BLaER1 (cell line): ENCODE results near the gene PTPRJ.

Experiments
- H3K27ac ChIP-seq: shearing (Covaris generic); formaldehyde crosslinking; 2 replicates; pipeline ENCODE4 v1.8.1; 2022
- H3K27me3 ChIP-seq: shearing (Covaris generic); formaldehyde crosslinking; 2 replicates; pipeline ENCODE4 v1.8.1; 2022
- H3K36me3 ChIP-seq: shearing (Covaris generic); formaldehyde crosslinking; 2 replicates; pipeline ENCODE4 v1.8.1; 2022
- H3K4me1 ChIP-seq: shearing (Covaris generic); formaldehyde crosslinking; 2 replicates; pipeline ENCODE4 v1.8.1; 2022
- H3K4me2 ChIP-seq: shearing (Covaris generic); formaldehyde crosslinking; 2 replicates; pipeline ENCODE4 v1.8.1; 2022
- H3K4me3 ChIP-seq: shearing (Covaris generic); formaldehyde crosslinking; 2 replicates; pipeline ENCODE4 v1.8.1; 2022
- H3K9ac ChIP-seq: shearing (Covaris generic); formaldehyde crosslinking; 2 replicates; pipeline ENCODE4 v1.8.1; 2022
- H3K9me3 ChIP-seq: shearing (Covaris generic); formaldehyde crosslinking; 2 replicates; pipeline ENCODE4 v1.8.1; 2022
- H4K20me1 ChIP-seq: shearing (Covaris generic); formaldehyde crosslinking; 2 replicates; pipeline ENCODE4 v1.8.1; 2022
- Cebpa-rat ChIP-seq: shearing (Covaris generic); IDR thresholded peaks from 2 replicates; pipeline ENCODE4 v1.8.1; 2022

PTPRJ gene

DNA sequence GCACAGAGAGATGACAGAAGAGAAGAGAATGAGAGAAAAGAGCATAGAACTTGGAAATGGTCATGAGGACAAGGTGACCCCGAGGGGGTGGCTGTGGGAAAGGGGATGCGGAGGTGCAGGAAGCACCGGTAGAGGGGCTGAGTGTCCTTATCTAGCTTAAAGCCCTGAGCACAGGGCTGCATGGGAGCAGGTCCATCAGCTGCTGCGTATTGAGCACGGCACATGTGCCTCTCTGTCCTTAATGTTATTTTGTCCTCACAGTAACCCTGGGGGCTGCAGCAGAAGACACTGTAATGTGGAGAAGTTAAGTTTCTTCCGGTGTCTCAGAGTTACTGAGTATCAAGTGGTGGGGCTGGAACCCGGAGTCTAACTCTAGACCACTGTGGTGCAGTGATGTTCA lies 141.9 kb downstream of the PTPRJ start:
- 0 out of 2 replicates have a peak, but pooled peaks cover 6% of the 10 kb centered on the region for H3K36me3 ChIP-seq
- no peak overlapping the region for H3K9ac ChIP-seq
- H3K4me3 ChIP-seq = no peak overlapping the region
- H3K27ac ChIP-seq = no peak overlapping the region
- H3K4me1 ChIP-seq = peaks cover 38% of the 10 kb centered on the region
- H3K27me3 ChIP-seq = no peaks in the 10 kb centered on the region
- no peak for TF ChIP-seq Cebpa-rat
- H4K20me1 ChIP-seq = no peaks in the 10 kb centered on the region
- H3K4me2 ChIP-seq = no peak overlapping the region
- peaks cover 7% of the 10 kb centered on the region; the same call in 1 of the 2 replicates for H3K9me3 ChIP-seq

GRCh38 chr11:48122656-48123055 lies 142.3 kb downstream of the PTPRJ start:
- peaks cover 42% of the 10 kb centered on the region for H3K4me1 ChIP-seq
- no peaks in the 10 kb centered on the region for H4K20me1 ChIP-seq
- peaks cover 7% of the 10 kb centered on the region; the same call in 1 of the 2 replicates for H3K9me3 ChIP-seq
- no peak overlapping the region for H3K4me2 ChIP-seq
- H3K27me3 ChIP-seq = no peaks in the 10 kb centered on the region
- H3K4me3 ChIP-seq = no peak overlapping the region
- TF ChIP-seq Cebpa-rat = no peak
- H3K36me3 ChIP-seq = 0 out of 2 replicates have a peak, but pooled peaks cover 6% of the 10 kb centered on the region
- H3K9ac ChIP-seq = no peak overlapping the region
- H3K27ac ChIP-seq = no peak overlapping the region

DNA sequence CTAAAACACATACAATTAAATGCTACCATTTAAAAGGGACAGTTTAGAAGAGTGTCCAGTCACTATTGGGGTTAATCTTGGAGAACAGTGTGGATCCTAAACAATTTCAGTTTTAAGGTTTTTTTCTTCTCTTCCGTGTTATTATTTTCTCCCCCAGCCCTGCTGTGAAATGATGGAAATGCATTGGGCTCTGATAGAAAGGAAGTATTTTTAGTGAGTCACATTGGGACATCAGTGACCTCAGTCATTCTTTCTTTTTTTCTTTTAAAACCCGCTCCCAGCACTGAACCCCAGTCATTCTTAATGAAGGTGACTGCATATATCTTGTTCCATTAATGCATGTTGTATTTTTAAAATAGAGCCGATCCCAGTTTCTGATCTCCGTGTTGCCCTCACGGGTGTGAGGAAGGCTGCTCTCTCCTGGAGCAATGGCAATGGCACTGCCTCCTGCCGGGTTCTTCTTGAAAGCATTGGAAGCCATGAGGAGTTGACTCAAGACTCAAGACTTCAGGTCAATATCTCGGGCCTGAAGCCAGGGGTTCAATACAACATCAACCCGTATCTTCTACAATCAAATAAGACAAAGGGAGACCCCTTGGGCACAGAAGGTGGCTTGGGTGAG lies 143.0 kb downstream of the PTPRJ start:
- Histone ChIP-seq H3K4me1 (peaks cover 49% of the 10 kb centered on the region), H3K4me3 (no peak overlapping the region), H3K9me3 (peaks cover 7% of the 10 kb centered on the region; the same call in 1 of the 2 replicates), H4K20me1 (no peaks in the 10 kb centered on the region), H3K9ac (no peak overlapping the region), H3K36me3 (0 out of 2 replicates have a peak, but pooled peaks cover 9% of the 10 kb centered on the region), H3K27me3 (no peaks in the 10 kb centered on the region), H3K27ac (0 out of 2 replicates have a peak overlapping the region, but pooled peaks have one; percentile 54), H3K4me2 (peak overlapping the region; percentile 59; the same call in 1 of the 2 replicates)
- TF ChIP-seq Cebpa-rat = no peak

DNA sequence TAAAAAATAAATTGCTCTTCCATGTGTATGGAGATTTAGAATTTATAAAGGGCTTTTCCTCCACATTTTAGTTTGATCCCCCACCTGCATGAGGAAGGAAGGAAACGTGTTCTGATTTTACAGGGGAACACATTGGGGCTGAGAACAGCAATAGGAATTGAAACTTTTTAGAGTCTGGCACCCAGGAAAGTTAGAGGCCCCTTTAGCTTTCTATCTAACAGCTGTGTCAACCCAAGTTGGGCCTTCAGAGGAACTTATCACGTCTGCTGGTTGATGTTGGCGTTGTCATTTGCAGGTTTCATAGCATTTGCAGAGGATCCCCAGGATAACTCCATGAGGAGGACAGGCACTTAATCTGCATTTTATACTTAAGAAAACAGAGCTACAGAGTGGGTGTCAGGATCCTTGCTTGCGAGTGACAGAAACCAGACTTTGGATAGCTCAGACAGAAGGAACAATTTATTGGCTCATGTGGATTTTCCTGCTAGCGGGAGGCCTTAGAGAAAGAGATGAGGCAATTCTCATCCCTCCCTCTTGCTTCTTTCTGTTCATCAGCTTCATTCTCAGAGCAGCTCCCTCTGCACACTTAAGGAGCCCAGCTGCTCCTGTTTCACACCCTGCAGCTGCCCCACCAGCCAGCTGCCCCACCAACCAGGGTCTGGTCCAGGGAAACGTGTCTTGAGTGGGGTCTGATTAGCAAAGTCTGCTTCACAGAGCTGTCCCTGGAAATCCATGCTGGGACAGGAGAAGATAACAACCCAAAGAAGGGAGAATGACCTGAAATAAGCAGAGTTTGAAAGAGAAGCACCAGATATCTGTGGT lies 143.8 kb downstream of the PTPRJ start:
- TF ChIP-seq Cebpa-rat = no peak
- Histone ChIP-seq H3K9ac (no peak overlapping the region), H3K27me3 (no peaks in the 10 kb centered on the region), H3K4me2 (peak overlapping the region; percentile 59), H3K4me1 (peaks cover 57% of the 10 kb centered on the region), H3K27ac (peak overlapping the region; percentile 54; the same call in 1 of the 2 replicates), H3K4me3 (no peak overlapping the region), H3K36me3 (peaks cover 12% of the 10 kb centered on the region; the same call in 1 of the 2 replicates), H4K20me1 (no peaks in the 10 kb centered on the region), H3K9me3 (peaks cover 4% of the 10 kb centered on the region; the same call in 1 of the 2 replicates)

- Histone ChIP-seq H4K20me1 (no peaks in the 10 kb centered on the region), H3K27me3 (no peaks in the 10 kb centered on the region), H3K9me3 (no peaks in the 10 kb centered on the region), H3K36me3 (peaks cover 19% of the 10 kb centered on the region; the same call in 1 of the 2 replicates), H3K27ac (peak overlapping the region; percentile 54; the same call in 1 of the 2 replicates), H3K4me1 (peaks cover 64% of the 10 kb centered on the region), H3K4me2 (peak overlapping the region; percentile 59), H3K4me3 (no peak overlapping the region), H3K9ac (no peak overlapping the region)
- no peak for TF ChIP-seq Cebpa-rat
These were observed 144.5 kb downstream of the PTPRJ start for GRCh38 chr11:48124880-48125279.

GRCh38 chr11:48125866-48126265 lies 145.5 kb downstream of the PTPRJ start:
- Histone ChIP-seq H3K9ac (no peak overlapping the region), H3K4me1 (peaks cover 71% of the 10 kb centered on the region), H3K4me2 (peak overlapping the region; percentile 79; the same call in 1 of the 2 replicates), H4K20me1 (no peaks in the 10 kb centered on the region), H3K27ac (no peak overlapping the region), H3K4me3 (no peak overlapping the region), H3K9me3 (no peaks in the 10 kb centered on the region), H3K36me3 (peaks cover 26% of the 10 kb centered on the region; the same call in 1 of the 2 replicates), H3K27me3 (no peaks in the 10 kb centered on the region)
- TF ChIP-seq Cebpa-rat = no peak

DNA sequence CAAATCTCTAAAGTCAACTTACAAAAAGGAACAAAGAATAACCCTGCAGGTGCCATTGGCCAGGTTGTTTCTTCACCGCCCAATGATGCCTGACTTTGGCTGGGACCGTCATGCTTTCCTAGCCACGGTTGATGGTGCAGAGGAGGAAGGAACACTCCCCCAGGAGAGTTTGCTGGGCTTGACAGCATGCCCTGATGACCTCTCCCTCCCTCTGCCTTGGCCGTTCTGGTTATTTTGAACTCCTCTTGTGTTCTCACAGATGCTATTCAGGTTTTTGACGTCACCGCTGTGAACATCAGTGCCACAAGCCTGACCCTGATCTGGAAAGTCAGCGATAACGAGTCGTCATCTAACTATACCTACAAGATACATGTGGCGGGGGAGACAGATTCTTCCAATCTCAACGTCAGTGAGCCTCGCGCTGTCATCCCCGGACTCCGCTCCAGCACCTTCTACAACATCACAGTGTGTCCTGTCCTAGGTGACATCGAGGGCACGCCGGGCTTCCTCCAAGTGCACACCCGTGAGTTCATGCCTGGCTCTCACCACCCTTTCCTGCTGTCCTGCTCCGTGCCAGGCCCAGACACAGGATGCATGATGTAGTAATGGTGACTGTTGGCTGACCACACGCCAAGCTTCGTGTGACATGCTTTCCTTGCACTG lies 147.3 kb downstream of the PTPRJ start:
- Histone ChIP-seq H3K4me2 (peak overlapping the region; percentile 79), H3K27me3 (no peaks in the 10 kb centered on the region), H3K9ac (peak overlapping the region; percentile 38; the same call in 1 of the 2 replicates), H3K27ac (peak overlapping the region; percentile 59), H3K4me1 (peaks cover 71% of the 10 kb centered on the region), H3K4me3 (0 out of 2 replicates have a peak overlapping the region, but pooled peaks have one; percentile 19), H4K20me1 (no peaks in the 10 kb centered on the region), H3K36me3 (peaks cover 29% of the 10 kb centered on the region; the same call in 1 of the 2 replicates), H3K9me3 (no peaks in the 10 kb centered on the region)
- no peak for TF ChIP-seq Cebpa-rat

- Histone ChIP-seq H3K27ac (no peak overlapping the region), H3K27me3 (no peaks in the 10 kb centered on the region), H3K4me2 (peak overlapping the region; percentile 79), H3K9me3 (peaks cover 7% of the 10 kb centered on the region), H3K9ac (no peak overlapping the region), H3K4me3 (no peak overlapping the region), H4K20me1 (no peaks in the 10 kb centered on the region), H3K4me1 (peaks cover 57% of the 10 kb centered on the region), H3K36me3 (peaks cover 29% of the 10 kb centered on the region; the same call in 1 of the 2 replicates)
- no peak for TF ChIP-seq Cebpa-rat
These were observed 149.5 kb downstream of the PTPRJ start for GRCh38 chr11:48129697-48130395.
